ENCODE measurements around the gene TRMT61A. TPM values are rescaled to one million over a fixed set of nuclear protein-coding genes. Genes with fewer than 3 reads are reported as not detected.

TRMT61A gene
- total and polyA plus RNA-seq, 9 of the 15 experiments (the other 6 are each of a cell fraction or from before 2014, with no cell fraction given): 0.10 to 24.8 (median 5.1) TPM

GRCh38 chr14:103563844-103564505 is 35.0 kb downstream of the TRMT61A start:
- Histone ChIP-seq H3K9me3 (replicated peaks; ENCODE audit: control insufficient read depth, insufficient read depth, low read depth, low read length) (no peaks in the 10 kb centered on the region), H3K4me3 (peak overlapping the region; percentile 93), H3K4me2 (ENCODE audit: insufficient read depth, low read length) (peak overlapping the region; percentile 82), H3K36me3 (ENCODE audit: control insufficient read depth, insufficient read depth, low read length) (peaks cover 24% of the 10 kb centered on the region), H3K27me3 (ENCODE audit: control insufficient read depth in 2 of 2, insufficient read depth in 2 of 2, low read length in 2 of 2) (no peaks in the 10 kb centered on the region), H4K20me1 (replicated peaks; ENCODE audit: control insufficient read depth, insufficient read depth, low read length) (peaks cover 20% of the 10 kb centered on the region; the same call in 1 of the 2 replicates), H3K4me1 (replicated peaks in 1 of 2; ENCODE audit: control insufficient read depth in 2 of 2, insufficient read depth in 2 of 2, low read length in 2 of 2) (peaks cover 3 to 5% of the 10 kb centered on the region in 2 experiments; a peak in 4 of 5 replicates), H3K79me2 (ENCODE audit: control insufficient read depth, insufficient read depth, low read length) (peaks cover 87% of the 10 kb centered on the region), H3K27ac (ENCODE audit: extremely low read depth, low read depth, low read length) (no peak overlapping the region), H2AFZ (ENCODE audit: low read depth, low read length) (no peak overlapping the region), H3K9me1 (ENCODE audit: control insufficient read depth, insufficient read depth, low read length) (no peaks in the 10 kb centered on the region), H3K9ac (ENCODE audit: insufficient read depth in 1 of 2, low read depth in 2 of 2, low read length in 2 of 2) (peak overlapping the region; percentile 72 to 84)
- TF ChIP-seq SRF (CRISPR knock-in tag; IDR thresholded peaks at IDR 0.05) (no peak), ZNF354B (CRISPR knock-in tag; IDR thresholded peaks at IDR 0.05) (no peak), MCM5 (IDR thresholded peaks at IDR 0.05; ENCODE audit: low read depth) (no peak), CHD1 (IDR thresholded peaks at IDR 0.05; ENCODE audit: low read length) (no peak), MAFF (IDR thresholded peaks at IDR 0.05; ENCODE audit: low read length) (no peak), KLF13 (tag; IDR thresholded peaks at IDR 0.05; ENCODE audit: borderline replicate concordance, low read depth) (no peak), ARHGAP35 (IDR thresholded peaks at IDR 0.05; ENCODE audit: partially characterized antibody) (no peak), RFX7 (CRISPR knock-in tag; IDR thresholded peaks at IDR 0.05) (no peak), ARID2 (IDR thresholded peaks at IDR 0.05) (no peak), MYBL2 (IDR thresholded peaks at IDR 0.05; ENCODE audit: low read depth) (no peak), MYBL2 (CRISPR knock-in tag; IDR thresholded peaks at IDR 0.05; ENCODE audit: borderline replicate concordance) (no peak), E2F3 (CRISPR knock-in tag; IDR thresholded peaks at IDR 0.05) (no peak), ZBTB7A (IDR thresholded peaks at IDR 0.05; ENCODE audit: borderline replicate concordance, control insufficient read depth, low read depth, low read length) (no peak), LARP7 (IDR thresholded peaks at IDR 0.05) (no peak), ARID3A (IDR thresholded peaks at IDR 0.05; ENCODE audit: borderline replicate concordance, low read depth, low read length) (no peak), ZSCAN29 (IDR thresholded peaks at IDR 0.05) (no peak), NRF1 (conservative IDR thresholded peaks at IDR 0.05 in 1 of 2, IDR thresholded peaks at IDR 0.05 in 1 of 2) (no peak), WHSC1 (IDR thresholded peaks at IDR 0.05; ENCODE audit: low read length) (no peak)
- TF ChIP-seq, protein P1, sequence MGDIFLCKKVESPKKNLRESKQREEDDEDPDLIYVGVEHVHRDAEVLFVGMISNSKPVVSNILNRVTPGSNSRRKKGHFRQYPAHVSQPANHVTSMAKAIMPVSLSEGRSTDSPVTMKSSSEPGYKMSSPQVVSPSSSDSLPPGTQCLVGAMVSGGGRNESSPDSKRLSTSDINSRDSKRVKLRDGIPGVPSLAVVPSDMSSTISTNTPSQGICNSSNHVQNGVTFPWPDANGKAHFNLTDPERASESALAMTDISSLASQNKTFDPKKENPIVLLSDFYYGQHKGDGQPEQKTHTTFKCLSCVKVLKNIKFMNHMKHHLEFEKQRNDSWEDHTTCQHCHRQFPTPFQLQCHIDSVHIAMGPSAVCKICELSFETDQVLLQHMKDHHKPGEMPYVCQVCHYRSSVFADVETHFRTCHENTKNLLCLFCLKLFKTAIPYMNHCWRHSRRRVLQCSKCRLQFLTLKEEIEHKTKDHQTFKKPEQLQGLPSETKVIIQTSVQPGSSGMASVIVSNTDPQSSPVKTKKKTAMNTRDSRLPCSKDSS (IDR thresholded peaks at IDR 0.05; ENCODE audit: low read depth, partially characterized antibody): no peak
- TF ChIP-seq, protein P2, sequence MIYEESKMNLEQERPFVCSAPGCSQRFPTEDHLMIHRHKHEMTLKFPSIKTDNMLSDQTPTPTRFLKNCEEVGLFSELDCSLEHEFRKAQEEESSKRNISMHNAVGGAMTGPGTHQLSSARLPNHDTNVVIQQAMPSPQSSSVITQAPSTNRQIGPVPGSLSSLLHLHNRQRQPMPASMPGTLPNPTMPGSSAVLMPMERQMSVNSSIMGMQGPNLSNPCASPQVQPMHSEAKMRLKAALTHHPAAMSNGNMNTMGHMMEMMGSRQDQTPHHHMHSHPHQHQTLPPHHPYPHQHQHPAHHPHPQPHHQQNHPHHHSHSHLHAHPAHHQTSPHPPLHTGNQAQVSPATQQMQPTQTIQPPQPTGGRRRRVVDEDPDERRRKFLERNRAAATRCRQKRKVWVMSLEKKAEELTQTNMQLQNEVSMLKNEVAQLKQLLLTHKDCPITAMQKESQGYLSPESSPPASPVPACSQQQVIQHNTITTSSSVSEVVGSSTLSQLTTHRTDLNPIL (CRISPR knock-in tag; IDR thresholded peaks at IDR 0.05): no peak
- in situ Hi-C loops (cut with MboI): no loop called here
- no peak for DNase-seq (ENCODE audit: extremely low read depth in 1 of 4, low spot score in 3 of 4)
- ATAC-seq: no peak
- POLR2A ChIA-PET: interaction anchor here (0.6 kb wide), 1 partner anchor 70 kb away, joined by 3 read pairs; no protein-coding TSS in a partner anchor
- FAIRE-seq: no peak
- 10% methylated on average over 19 of the region's 21 CpGs for WGBS (ENCODE audit: insufficient coverage, low coverage, missing lambda C conversion rate)
- no TSS peak for BruUV-seq (replicated peaks)
- CTCF ChIA-PET (ENCODE audit: low intra/inter-chr PET ratio): interaction anchor here (0.9 kb wide), 1 partner anchor 17 kb away, joined by 3 read pairs; no protein-coding TSS in a partner anchor
- intact Hi-C loops (cut with micrococcal nuclease): loop anchor here (5.0 kb wide), 1 partner anchor 47 kb away; no protein-coding TSS in a partner anchor

Measured in K562 (cell line).